Smooth muscle cell (in vitro differentiated cells): ENCODE results near the gene DDX25. TPM values are rescaled to one million over a fixed set of nuclear protein-coding genes. Genes with fewer than 3 reads are reported as not detected.

Experiments used
- DNase-seq: peaks from one replicate; lab custom pipeline; 2025; ENCODE audit not compliant: unreplicated experiment; lab: John Stamatoyannopoulos, UW
- H2AFZ ChIP-seq: fragments of 200-600 bp; sonication (generic); 2 replicates; pipeline ENCODE4 v1.6.0; 2016; ENCODE audit warnings: antibody characterized with exemption, low read depth, mild to moderate bottlenecking
- H3F3A ChIP-seq: fragments of 200-600 bp; sonication (generic); 2 replicates; pipeline ENCODE4 v1.6.0; 2017; ENCODE audit warnings: antibody characterized with exemption, low read depth
- H3K27ac ChIP-seq: fragments of 200-600 bp; sonication (generic); 2 replicates; pipeline ENCODE4 v1.5.1; 2016; ENCODE audit warnings: low read depth, mild to moderate bottlenecking
- H3K27me3 ChIP-seq: fragments of 200-600 bp; sonication (generic); 2 replicates; pipeline ENCODE4 v1.6.1; 2016; ENCODE audit warnings: low read depth, mild to moderate bottlenecking
- H3K36me3 ChIP-seq: fragments of 200-600 bp; sonication (generic); 2 replicates; pipeline ENCODE4 v1.5.1; 2016; ENCODE audit warnings: low read depth
- H3K4me1 ChIP-seq: fragments of 200-600 bp; sonication (generic); 2 replicates; pipeline ENCODE4 v1.5.1; 2016; ENCODE audit warnings: low read depth
- H3K4me2 ChIP-seq: fragments of 200-600 bp; sonication (generic); 2 replicates; pipeline ENCODE4 v1.6.0; 2016; ENCODE audit warnings: mild to moderate bottlenecking
- H3K4me3 ChIP-seq: fragments of 200-600 bp; sonication (generic); 2 replicates; pipeline ENCODE4 v1.5.1; 2016; ENCODE audit warnings: mild to moderate bottlenecking
- H3K79me2 ChIP-seq: fragments of 200-600 bp; sonication (generic); 2 replicates; pipeline ENCODE4 v1.6.0; 2016; ENCODE audit warnings: low read depth, mild to moderate bottlenecking
- H3K9ac ChIP-seq: fragments of 200-600 bp; sonication (generic); 2 replicates; pipeline ENCODE4 v1.6.0; 2016; ENCODE audit warnings: low read depth
- H3K9me3 ChIP-seq: fragments of 200-600 bp; sonication (generic); replicated peaks from 2 replicates; pipeline ENCODE4 v1.5.1; 2016; ENCODE audit warnings: low read depth
- H4K20me1 ChIP-seq: fragments of 200-600 bp; sonication (generic); 2 replicates; pipeline ENCODE4 v1.6.0; 2016; ENCODE audit warnings: low read depth
- WGBS: methylation state at CpG from one replicate; pipeline ENCODE4 v1.1.7; 2016; ENCODE audit warnings: low lambda C conversion rate; 5-methylcytosine and 5-hydroxymethylcytosine counted together
- polyA plus RNA-seq: library from polyadenylated mRNA; unstranded; fragments of >200 nt; fragmentation: Nextera tagmentation; extraction: Ambion mirVana; gene quantifications from 2 replicates; pipeline ENCODE4 v1.2.1, GENCODE V29; 2016
- total RNA-seq: library from RNA; depleted of rRNA; stranded (reverse); fragments of >200 nt; gene quantifications from 2 replicates; pipeline ENCODE4 v1.2.3, GENCODE V29; 2014
- TF ChIP-seq, protein P1 (sequence below): fragments of 200-600 bp; sonication (generic); IDR thresholded peaks from 2 replicates; pipeline ENCODE4 v1.5.1; 2017; ENCODE audit warnings: borderline replicate concordance, mild to moderate bottlenecking, antibody characterized with exemption; ENCODE audit not compliant: insufficient read depth, poor library complexity, severe bottlenecking

The DDX25 gene
- total and polyA plus RNA-seq, 2 experiments from 2014 or later, result 0.09 TPM; not detected in 1

DNA sequence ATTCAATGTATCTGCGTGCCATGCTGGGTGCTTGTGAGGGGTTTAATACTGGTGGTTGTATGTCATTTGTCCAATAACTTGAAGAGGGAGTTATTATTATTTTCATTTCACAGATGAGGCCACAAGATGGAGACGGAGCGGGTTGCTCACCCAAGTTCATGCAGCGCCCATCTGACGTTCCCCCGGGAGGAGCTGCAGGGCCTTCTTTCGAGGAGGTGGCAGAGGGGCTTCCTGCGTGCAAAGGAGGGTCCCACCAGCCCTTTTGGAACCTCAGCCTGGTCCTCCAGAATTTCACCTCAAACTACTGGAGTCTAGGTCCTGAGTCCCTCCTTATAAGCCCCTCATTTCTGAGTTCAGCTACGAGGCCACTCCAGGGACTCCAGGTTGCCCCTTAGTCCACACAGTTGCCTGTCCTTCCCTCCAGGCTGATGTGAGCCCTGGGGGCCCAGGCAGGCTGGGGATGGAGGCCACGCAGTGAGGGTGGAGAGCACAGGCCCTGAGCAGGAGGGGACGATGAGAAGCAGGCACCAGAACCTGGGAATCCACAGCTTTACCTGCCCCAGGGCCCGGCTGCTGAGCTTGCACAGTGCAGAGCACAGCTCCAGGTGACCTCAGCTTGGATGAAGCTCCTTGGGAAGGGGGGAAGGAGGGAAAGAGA, 38.6 kb downstream of the DDX25 start:
- TF ChIP-seq, protein P1, sequence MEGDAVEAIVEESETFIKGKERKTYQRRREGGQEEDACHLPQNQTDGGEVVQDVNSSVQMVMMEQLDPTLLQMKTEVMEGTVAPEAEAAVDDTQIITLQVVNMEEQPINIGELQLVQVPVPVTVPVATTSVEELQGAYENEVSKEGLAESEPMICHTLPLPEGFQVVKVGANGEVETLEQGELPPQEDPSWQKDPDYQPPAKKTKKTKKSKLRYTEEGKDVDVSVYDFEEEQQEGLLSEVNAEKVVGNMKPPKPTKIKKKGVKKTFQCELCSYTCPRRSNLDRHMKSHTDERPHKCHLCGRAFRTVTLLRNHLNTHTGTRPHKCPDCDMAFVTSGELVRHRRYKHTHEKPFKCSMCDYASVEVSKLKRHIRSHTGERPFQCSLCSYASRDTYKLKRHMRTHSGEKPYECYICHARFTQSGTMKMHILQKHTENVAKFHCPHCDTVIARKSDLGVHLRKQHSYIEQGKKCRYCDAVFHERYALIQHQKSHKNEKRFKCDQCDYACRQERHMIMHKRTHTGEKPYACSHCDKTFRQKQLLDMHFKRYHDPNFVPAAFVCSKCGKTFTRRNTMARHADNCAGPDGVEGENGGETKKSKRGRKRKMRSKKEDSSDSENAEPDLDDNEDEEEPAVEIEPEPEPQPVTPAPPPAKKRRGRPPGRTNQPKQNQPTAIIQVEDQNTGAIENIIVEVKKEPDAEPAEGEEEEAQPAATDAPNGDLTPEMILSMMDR, result no peak
- WGBS, result 96% methylated on average over 12 of the region's 12 CpGs

DNA sequence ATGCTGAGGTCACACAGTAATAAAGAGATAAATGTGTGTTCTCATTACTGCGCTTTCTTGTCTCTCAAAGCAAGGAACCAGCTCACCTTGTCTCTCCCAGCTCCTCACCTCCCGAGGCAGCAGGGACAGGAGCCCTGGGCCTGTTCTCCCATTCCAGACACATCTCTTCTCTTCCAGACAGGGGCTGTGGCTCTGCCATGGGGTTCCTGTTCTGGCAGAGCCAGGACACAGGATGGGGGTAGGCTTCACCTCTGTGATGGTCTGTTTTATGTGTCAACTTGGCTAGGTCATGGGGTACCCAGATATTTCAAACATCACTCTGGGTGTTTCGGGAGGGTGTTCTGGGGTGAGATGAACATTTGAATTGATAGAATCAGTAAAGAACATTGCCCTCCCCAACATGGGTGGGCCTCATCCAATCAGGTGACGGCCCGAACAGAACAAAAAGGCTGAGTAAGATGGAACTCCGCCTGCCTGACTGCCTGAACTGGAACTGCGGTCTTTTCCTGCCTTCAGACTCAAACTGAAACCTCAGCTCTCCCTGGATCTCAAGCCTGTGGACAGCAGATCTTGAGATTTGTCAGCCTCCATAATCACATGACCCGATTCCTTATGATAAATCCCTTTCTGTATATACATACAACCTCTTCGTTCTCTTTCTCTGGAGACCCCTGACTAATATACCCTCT, 39.5 kb downstream of the DDX25 start:
- H3K4me2 ChIP-seq, result no peak overlapping the region
- H3K4me1 ChIP-seq, result peaks cover 3% of the 10 kb centered on the region
- H3K36me3 ChIP-seq, result no peaks in the 10 kb centered on the region
- no peaks in the 10 kb centered on the region for H4K20me1 ChIP-seq
- TF ChIP-seq, protein P1, result no peak
- no peak for DNase-seq
- H3K79me2 ChIP-seq, result no peaks in the 10 kb centered on the region
- H3K9me3 ChIP-seq, result no peaks in the 10 kb centered on the region
- WGBS, result 89% methylated on average over 9 of the region's 9 CpGs
- no peaks in the 10 kb centered on the region for H3K27me3 ChIP-seq
- H3K9ac ChIP-seq, result no peak overlapping the region
- H2AFZ ChIP-seq, result no peak overlapping the region
- H3K4me3 ChIP-seq, result no peak overlapping the region
- no peaks in the 10 kb centered on the region for H3F3A ChIP-seq
- no peak overlapping the region for H3K27ac ChIP-seq

More for the DNA sequence above, 38.6 kb downstream of the DDX25 start:
- no peaks in the 10 kb centered on the region for H3K27me3 ChIP-seq
- H4K20me1 ChIP-seq, result no peaks in the 10 kb centered on the region
- no peak overlapping the region for H3K4me2 ChIP-seq
- peaks cover 3% of the 10 kb centered on the region for H3K4me1 ChIP-seq
- H3K4me3 ChIP-seq, result no peak overlapping the region
- no peak for DNase-seq
- H3K36me3 ChIP-seq, result no peaks in the 10 kb centered on the region
- no peak overlapping the region for H3K27ac ChIP-seq
- H2AFZ ChIP-seq, result no peak overlapping the region
- no peaks in the 10 kb centered on the region for H3K9me3 ChIP-seq
- no peaks in the 10 kb centered on the region for H3K79me2 ChIP-seq
- no peak overlapping the region for H3K9ac ChIP-seq
- no peaks in the 10 kb centered on the region for H3F3A ChIP-seq

DNA sequence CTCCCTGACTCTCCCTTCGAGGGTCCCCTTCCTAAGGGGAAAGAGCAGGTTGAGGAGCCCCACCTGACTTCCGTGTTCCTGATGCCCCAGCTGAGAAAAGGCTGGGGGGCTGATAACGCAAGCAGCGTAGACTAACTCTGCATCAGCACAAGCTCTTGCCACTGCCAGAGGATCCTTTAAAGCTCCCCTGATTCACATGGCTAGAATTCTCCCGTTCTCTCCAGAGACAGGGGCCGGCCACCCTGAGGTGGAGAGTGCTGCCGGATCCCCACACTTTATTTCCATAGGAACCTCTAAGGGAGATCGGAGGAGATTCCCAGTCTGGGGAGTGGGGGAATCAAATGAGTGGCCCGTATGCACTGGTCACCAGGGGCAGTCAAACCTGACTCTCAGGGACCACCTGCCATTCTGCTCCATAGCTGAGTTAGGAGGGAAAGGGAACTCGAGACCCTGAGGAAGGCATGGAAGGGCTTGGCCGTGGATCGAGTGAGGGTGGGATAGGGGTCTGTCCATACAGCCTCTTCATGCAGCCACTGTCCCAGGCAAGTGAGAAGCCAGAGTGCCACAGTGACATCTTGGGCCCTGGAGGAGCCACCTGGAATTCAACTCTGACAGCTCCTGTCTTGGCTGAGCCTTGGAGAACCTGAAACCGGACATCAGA, 40.2 kb downstream of the DDX25 start:
- no peaks in the 10 kb centered on the region for H3K9me3 ChIP-seq
- no peak for DNase-seq
- H3K79me2 ChIP-seq, result no peaks in the 10 kb centered on the region
- no peaks in the 10 kb centered on the region for H3K27me3 ChIP-seq
- H3K36me3 ChIP-seq, result no peaks in the 10 kb centered on the region
- H3K9ac ChIP-seq, result no peak overlapping the region
- no peak overlapping the region for H2AFZ ChIP-seq
- TF ChIP-seq, protein P1, result no peak
- no peak overlapping the region for H3K4me3 ChIP-seq
- 88% methylated on average over 13 of the region's 13 CpGs for WGBS
- no peaks in the 10 kb centered on the region for H3F3A ChIP-seq
- H3K4me1 ChIP-seq, result peaks cover 3% of the 10 kb centered on the region
- H4K20me1 ChIP-seq, result no peaks in the 10 kb centered on the region
- no peak overlapping the region for H3K4me2 ChIP-seq
- H3K27ac ChIP-seq, result no peak overlapping the region
